GM21515 (cell line): Measurements from ENCODE around the gene COQ10B.
"Not testable (repeated sequence)": the region's sequence is repeated elsewhere in the genome, so short reads cannot be mapped to it uniquely, and the experiment has no call there.

Source experiments
- ATAC-seq: cut with Tn5 transposase; IDR thresholded peaks from one replicate; pipeline ENCODE4 v1.9.1; 2021; ENCODE audit not compliant: unreplicated experiment

The COQ10B gene

DNA sequence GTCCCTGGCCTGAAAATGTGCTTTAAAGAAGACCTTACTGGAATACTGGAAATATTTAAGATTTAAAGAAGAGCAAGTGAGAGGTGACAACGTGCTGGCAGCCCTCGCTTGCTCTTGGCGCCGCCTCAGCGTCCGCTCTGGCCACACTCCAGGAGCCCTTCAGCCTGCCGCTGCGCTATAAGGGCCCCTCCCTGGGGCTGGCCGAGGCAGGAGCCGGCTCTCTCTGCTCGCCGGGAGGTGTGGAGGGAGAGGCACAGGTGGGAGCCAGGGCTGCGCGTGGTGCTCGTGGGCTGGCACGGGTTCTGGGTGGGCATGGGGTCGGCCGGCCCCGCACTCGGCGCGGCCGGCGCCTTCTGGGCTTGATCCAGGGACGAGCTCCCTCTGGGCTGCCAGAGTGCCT is 2.9 kb upstream of the COQ10B start:
- ATAC-seq: no peak

- ATAC-seq: not testable (repeated sequence)
These were observed 2.4 kb upstream of the COQ10B start for GRCh38 chr2:197450935-197451358.

DNA sequence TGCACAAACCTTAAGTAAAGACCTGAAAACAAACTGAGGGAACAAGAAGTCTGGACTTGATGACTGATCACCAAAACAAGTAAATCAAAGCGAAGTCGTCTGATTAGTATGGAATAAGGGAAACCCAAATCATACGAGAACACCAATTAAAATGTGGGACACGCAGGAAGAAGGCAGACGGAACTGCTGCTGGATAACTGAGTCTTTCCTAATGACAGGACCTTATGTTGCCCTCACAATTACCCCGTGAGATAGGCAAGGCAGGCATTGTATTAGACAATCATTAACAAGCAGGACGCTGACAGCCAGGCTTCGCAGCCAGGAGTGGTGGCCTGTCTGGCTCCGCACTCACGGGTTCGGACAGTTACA is 614 bp upstream of the COQ10B start:
- ATAC-seq: no peak

DNA sequence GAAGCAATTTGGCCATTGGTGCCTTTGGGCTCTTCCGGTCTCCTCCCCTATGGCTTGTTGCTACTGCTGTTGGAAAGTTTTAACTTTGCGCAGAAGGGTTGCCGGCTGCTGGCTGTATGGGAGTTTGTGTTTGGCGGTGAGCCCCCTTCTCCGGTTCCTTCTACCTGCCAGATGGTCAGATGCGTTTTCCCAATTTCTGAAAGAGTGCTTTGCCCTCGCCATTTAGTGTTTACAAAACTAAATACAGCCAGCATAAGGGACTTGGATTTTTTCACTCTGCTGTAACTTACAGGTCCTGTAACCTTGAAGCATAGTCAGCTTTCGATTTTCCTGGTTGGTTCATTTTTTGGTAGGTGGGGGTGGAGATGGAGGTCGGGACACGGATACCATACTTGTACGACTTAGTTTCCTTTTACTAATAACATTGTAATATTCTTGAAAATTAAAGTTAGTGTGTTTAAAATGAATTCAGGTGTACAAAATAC is 604 bp downstream of the COQ10B start:
- ATAC-seq: peak; percentile 30

- ATAC-seq: no peak
These were observed 1.6 kb downstream of the COQ10B start for GRCh38 chr2:197454923-197455322.

DNA sequence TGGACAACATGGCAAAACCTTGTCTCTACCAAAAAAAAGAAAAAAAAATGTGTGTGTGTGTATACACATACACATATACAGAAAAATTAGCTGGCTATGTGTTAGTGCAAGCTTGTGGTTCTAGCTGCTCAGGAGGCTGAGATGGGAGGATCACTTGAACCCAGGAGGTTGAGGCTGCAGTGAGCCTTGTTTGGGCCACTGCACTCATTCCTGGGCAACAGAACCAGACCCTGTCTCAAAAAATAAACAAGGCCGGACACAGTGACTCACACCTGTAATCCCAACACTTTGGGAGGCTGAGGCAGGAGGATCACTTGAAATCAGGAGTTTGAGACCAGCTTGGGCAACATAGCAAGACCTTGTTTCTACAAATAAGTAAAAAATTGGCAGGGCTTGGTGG is 2.1 kb downstream of the COQ10B start:
- ATAC-seq: no peak

DNA sequence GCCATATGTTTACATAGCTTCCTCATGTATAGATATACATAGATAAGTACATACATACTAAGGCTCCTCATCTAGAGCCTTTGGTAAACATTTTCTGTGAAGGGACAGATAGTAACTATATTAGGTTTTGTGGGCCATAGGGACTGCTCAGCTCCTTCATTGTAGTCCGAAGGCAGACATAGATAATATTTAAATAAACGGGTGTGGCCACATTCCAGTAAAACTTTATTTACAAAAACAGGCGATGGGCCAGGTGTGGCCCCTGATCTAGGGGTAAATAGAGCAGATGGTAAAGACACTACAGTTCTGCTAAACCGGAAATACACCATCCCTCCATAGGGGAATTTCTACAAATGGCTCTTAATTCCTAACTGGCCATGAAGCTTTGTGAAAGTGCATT is 7.3 kb downstream of the COQ10B start:
- no peak for ATAC-seq

GRCh38 chr2:197461057-197461456 is 7.7 kb downstream of the COQ10B start:
- ATAC-seq: no peak

DNA sequence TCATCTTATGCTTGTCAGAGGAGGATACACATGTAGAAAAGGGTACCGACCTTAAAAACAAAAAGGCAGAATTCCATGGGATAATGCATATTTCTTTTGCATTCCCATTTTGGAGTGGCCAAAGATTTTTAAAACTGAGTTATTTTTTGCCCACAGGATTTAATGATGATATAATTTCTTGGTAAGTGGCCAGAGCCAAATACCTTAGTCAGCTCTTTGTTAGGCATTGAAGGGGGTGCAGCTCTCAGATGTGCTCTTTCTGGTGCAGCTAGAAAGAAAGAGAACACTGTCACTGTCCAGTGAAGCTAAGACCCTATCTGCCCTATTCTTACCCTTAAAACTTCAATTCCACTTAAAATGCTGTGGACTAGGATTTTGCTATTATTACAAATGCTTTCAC is 10.8 kb downstream of the COQ10B start:
- ATAC-seq: no peak

- ATAC-seq: no peak
These were observed 18.8 kb downstream of the COQ10B start for GRCh38 chr2:197472166-197472565.

- ATAC-seq: no peak
These were observed 24.4 kb downstream of the COQ10B start for GRCh38 chr2:197477797-197478196.

- no peak for ATAC-seq
These were observed 27.0 kb downstream of the COQ10B start for GRCh38 chr2:197480165-197481036.

DNA sequence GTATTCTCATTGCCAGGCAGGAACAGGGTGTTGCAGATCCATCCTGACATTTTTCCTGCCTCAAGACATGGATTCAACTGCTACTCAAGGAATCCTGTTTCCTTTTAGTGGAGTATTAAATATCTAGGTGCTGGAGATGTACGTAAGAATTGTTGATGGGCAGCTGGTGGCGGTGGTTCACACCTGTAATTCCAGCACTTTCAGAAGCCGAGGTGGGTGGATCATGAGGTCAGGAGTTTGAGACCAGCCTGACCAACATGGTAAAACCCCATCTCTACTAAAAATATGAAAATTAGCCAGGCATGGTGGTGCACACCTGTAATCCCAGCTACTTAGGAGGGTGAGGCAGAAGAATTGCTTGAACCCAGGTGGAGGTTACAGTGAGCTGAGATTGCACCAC is 30.9 kb downstream of the COQ10B start:
- not testable (repeated sequence) for ATAC-seq

DNA sequence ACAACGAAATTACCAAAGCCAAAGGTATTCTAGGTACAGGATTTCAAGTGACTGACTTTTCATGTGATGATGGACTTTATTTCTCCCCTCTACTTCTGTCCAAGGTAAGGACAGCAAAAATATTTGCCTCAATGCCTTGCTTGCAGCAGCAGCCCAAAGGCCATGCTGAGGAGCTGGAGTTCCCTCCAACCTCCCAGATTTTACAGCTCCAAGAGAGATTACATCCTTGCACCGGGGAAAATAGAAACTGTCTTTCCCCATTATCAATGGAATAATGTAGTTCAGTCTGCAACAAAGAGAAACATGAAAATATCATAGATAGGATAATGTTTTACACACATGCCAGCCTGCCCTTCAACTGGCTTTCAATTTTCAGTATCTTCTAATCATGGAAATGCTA is 32.8 kb downstream of the COQ10B start:
- no peak for ATAC-seq

GRCh38 chr2:197487385-197487784 is 34.0 kb downstream of the COQ10B start:
- ATAC-seq: no peak

DNA sequence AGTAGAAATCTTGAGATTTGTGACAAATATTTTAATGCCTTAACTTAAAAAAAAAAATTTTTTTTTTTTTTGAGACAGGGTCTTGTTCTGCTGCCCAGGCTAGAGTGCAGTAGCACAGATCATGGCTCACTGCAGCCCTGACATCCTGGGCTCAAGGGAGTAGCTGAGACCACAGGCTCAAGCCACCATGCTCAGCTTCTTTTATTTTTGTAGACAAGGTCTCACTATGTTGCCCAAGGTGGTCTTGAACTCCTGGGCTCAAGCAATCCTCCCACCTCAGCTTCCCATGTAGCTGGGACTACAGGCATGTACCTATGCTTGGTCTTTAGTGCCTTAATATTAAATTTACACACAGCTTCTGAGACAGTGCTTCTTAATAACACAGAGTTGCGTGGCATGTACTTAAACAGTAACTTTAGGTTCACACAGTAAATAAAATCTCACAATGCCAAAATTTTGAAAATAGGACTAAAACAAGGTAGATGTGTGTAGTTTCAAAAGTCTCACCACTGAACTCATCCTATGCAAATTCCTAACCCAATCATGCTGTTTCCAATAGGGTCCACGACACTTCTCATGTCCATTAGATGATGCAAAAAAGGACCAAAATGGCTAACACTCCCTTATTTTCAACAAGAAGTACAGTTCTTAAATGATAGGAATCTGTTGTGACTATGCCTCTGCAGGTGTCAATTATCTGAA is 42.2 kb downstream of the COQ10B start:
- ATAC-seq: no peak

GRCh38 chr2:197496695-197497094 is 43.3 kb downstream of the COQ10B start:
- ATAC-seq: no peak

GRCh38 chr2:197497326-197497725 is 44.0 kb downstream of the COQ10B start:
- no peak for ATAC-seq

DNA sequence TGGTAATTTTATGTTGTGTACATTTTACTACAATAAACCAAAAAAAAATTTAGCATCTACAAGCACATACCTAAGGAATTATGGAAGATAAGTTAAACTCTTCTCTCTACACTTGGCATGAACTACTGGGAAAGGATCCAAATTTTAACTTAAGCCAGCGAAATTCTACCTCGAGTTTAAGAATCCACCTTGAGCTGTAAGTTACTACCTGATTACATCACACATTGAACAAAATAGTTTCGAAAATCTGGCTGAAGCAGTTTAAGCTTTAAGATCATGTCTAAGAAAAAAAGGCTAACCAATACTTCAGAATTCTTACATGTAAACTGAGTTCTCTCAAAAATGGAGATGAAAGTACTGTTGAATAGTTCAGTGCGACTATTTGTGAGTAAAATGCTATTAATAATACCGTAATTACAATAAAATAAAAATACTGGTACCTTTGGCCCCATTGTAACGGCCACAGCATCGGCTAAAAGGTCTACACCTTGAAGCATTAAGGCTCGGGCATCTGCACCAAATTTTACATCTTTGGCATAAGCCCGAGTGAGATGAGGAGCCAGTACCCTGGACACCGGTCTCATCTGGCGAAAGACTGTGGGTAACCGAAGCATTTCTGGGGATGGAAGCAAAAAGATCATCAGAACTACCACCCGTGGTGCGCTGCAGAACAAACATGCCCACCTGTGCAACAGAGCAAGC is 45.0 kb downstream of the COQ10B start:
- ATAC-seq: no peak

DNA sequence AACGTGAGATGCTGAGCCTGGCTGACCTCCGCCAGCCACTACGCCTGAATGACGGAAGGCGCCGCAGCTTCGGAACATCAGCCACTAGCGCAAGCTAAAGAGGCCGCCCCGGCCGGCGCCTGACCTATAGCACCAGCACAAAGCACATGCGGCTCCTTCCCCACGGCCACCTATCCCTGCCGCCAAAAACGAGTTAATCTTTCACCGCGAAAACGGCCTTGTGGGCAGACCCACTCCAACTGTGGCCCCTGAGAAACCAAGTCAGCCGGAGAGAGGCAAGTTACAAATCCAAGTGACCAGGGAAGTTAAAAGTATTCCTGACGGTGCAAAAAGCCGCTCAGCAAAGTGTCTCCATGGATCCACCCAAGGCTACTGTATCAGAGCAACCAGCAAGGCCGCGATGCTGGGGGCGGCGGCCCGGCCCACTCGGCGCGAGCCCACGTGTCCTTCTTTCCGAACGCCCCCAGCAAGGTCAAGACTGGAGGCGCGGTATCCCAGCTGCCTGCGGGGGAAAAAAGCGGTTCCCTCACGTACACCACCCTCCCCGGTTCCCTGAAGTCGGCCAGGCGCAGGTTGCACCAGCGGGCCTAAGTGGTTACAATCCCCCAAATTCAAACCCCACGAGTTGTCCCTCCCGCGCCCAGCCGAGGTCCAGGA is 45.7 kb downstream of the COQ10B start:
- peak; percentile 11 for ATAC-seq
